ENCODE data around the gene TBRG1.
"Not testable (repeated sequence)": the region's sequence is repeated elsewhere in the genome, so short reads cannot be mapped to it uniquely, and the experiment has no call there.

TBRG1 gene, protein sequence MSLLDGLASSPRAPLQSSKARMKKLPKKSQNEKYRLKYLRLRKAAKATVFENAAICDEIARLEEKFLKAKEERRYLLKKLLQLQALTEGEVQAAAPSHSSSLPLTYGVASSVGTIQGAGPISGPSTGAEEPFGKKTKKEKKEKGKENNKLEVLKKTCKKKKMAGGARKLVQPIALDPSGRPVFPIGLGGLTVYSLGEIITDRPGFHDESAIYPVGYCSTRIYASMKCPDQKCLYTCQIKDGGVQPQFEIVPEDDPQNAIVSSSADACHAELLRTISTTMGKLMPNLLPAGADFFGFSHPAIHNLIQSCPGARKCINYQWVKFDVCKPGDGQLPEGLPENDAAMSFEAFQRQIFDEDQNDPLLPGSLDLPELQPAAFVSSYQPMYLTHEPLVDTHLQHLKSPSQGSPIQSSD

DNA sequence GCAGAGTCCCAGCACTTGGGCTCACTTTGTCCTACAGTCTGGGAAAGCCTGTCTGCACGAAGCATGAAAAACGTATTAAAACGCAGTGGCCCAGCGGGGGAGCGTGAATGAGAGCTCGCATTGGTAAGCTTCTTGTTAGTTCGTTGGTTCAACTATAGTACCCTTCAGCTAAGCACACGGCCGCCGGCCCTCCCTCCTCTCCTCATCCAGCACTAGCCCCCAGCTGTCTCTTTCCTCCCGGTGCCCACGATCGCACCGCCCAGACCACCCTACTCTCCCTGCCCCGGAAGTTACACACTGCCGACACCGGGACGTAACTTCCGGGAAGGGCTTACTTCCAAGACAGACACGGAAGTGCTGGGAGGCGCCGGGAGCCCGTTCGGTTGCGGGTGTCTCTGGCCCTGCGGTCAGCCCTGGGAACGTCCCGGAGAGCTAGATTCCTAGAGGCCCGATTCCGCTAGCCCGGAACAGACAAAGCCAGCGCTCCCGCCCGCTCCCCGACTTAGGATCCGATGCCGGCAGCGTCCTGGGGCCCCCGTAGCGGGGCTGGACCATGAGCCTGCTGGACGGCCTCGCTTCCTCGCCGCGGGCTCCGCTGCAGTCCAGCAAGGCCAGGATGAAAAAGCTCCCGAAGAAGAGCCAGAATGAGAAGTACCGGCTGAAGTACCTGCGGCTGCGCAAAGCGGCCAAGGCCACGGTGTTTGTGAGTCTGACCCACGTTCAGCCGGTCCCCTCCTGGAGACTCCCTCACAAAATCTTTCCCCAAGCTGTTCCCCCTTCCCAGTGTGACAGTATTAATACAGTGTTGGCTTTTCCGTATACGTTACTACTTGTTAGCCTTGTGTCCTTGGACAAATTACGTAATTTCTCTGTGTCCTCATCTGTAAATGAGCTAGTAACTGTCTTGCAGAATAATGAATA, at the start of gene TBRG1:
Gene TBRG1, plus strand, starts transcription at position 334 of the 921 bp plus-strand sequence. Its CDS starts 220 bp downstream, at position 554.
- DNase-seq, result peak; percentile 87 to 97 (median 94)
- intact Hi-C loops (cut with DNase I), result no loop called here

DNA sequence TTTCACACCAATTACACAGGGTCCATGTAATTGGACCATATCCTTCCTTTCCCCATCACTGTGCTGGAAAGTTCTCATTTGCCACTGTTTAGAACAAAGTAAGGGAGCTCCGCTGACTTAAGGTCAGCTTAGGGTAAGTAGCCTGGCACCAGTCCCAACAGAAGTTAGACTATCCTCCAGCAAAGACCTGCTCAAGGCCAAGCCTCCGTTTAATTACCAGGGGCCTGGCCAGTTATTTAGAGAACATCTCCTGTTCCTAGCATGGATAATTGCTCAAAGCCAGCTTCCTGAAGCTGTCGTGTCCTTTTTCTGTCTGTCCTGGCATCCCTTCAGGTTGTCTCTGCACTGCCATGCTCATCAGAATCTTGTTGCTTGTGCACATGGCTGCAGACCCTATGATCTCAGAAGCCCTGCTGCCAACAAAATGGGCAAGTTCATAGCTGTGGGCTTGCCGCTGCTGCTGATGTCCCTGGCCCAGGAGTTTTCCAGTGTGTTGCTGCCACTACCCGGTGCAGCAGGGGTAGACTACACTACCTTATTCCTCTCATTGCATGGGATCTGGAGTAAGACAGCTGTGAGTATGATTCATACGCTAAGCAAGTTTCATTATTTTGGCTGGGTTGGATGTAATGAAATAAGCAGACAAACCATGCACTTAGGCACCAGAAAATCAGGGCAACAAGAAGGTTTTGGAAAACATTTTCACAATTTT, 44.8 kb upstream of the TBRG1 start:
- intact Hi-C loops (cut with DNase I), result no loop called here
- no peak for DNase-seq

DNA sequence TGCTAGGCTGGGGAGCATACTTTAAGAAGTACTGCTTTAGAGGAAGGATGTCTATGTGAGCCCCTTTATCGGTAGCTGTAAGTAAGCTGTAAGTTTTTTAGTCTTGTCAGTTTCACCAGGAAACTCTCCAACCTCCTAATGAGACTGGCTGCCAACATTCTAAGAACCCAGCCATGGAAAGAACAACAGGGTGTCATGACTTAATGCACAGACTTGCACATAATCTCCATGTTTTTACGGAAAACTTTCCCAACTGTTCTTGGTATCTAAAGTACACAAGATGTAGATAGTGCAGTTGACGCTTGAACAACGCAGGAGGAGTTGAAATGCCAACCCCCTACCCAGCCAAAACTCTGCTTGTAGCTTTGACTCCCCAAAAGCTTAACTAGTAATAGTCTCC, 43.9 kb upstream of the TBRG1 start:
- intact Hi-C loops (cut with DNase I), result no loop called here
- no peak for DNase-seq

DNA sequence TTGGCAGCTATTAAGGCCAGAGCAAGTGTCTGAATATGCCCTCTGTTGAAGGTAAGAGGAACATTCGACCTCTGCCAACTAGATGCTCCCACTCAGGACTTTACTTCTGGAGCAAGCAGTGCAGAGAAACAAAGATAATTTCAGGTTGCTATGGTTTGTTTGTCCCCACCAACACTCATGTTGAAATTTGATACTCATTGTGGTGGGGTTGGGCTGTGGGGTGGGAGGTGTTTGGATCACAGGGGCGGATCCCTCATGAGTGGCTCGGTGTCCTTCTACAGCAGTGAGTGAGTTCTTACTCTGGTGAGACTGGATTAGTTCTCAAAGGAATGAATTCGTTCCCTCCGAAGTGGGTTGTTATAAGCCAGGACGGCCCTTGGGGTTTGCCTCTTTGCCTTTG, 40.8 kb upstream of the TBRG1 start:
- no peak for DNase-seq
- intact Hi-C loops (cut with DNase I), result no loop called here

DNA sequence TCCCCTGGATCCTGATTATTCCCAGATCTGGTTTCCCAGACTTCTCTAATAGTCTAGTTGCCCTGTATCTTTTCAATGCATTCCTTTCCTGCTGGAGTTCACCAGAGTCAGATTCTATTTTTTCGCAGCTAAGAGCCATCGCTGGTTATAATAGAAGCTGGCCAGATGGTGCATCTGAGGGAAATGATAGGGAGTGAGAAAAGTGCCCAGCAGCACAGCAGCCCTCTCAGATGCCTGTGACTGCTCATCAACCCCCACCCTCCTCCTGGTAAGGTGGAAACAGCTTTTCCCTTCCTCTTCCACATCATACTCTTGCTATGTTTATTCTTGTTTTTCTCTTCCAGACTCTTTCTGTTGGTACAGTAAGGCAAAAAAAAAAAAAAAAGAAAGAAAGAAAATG, 40.1 kb upstream of the TBRG1 start:
- intact Hi-C loops (cut with DNase I), result no loop called here
- no peak for DNase-seq

DNA sequence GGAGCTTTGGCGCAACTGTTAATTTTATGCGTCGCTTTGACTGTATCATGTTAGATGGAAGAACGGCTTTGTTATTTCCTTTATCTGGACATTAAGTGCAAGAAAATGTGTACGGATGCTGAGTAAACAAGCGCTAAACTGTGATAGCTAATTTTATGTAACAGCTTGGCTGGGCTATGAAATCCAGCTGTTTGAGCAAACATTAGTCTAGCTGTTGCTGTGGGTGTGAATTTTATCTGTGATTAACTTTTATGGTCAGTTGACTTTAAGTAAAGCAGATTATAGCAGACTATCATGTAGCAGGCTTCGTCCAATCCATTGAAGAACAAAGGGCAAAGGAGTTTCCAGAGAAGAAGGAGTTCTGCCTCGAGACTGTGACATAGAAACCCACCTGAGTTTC, 38.9 kb upstream of the TBRG1 start:
- intact Hi-C loops (cut with DNase I), result no loop called here
- no peak for DNase-seq

DNA sequence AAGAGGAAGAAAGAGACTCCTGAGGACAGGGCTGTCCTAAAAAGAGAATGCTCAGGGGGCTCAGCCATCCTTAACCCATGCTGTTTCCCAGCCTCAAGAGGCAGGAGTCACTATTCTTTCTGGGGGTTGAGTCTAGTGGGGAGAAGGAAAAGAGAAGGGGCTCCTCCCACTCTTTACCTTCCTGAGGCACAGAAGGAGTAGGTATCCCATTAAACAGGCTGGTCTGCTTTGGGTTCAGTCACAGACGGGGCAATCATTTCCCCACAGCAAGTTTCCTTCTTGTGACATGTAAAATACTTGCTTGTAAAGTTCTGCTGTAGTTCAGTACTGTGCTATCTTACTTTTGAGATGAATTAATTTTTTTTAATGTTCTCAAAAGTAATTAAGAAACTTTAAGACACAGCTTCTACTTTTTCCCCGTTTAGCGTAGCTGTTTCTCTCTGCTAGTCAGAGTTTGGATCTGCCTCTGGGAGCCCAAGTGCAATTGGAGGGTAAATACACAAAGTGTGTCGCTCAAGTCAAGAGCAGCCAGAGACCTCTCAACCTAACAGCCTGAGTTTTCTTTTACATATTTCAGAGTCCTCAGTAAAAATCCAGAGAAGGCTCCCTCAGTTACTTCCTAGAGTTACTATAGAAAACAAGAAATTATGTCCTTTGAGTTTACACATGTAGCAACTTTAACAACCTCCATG, 37.8 kb upstream of the TBRG1 start:
- DNase-seq, result no peak
- intact Hi-C loops (cut with DNase I), result loop anchor here (5.0 kb wide), 1 partner anchor 168 kb away; no protein-coding TSS in a partner anchor

DNA sequence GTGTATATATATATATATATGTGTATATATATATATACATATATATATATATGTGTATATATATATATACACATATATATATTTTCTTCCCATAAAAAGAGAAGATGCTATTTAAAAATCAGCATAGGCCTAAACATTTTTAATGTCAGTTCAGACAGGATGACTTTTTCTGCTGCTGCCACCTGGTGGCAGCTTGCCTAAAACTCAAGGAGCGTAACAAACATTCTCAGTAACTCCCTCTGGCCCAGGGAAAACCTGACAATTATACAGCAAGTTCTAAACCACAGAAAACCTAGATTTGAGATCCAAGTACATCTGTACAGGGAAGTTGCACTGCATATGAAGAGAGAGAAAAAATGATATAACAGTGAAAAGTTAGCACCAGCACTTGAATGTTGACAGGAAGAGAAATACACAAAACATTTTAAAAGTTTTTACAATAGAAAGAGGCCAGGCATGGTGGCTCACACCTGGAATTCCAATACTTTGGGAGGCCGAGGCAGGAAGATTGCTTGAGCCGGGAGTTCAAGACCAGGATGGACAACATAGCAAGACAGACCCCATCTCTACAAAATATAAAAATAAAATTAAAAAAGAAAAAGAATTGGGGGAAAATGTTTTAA, 36.3 kb upstream of the TBRG1 start:
- DNase-seq, result peak; percentile 18 to 83 (median 65)
- intact Hi-C loops (cut with DNase I), result loop anchor here (5.0 kb wide), 1 partner anchor 169 kb away; no protein-coding TSS in a partner anchor

DNA sequence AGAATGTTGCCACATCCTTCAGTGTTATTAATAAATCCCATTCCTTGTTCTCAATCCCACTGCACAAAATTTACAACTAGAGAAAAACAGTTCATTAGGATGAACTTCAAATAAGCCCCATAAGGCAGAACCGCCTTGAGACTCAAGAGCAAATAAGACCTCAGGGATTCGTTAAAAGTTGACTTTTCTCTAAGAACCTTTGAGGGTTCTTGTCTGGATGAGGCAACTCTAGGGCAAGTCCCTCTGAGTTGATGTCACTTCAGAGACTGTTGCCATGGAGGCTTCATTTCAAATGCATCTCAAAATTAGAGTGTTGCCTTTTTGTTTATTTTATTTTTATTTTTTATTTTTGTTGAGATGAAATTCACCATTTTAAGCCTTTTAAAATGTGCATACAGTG, 31.2 kb upstream of the TBRG1 start:
- no peak for DNase-seq

DNA sequence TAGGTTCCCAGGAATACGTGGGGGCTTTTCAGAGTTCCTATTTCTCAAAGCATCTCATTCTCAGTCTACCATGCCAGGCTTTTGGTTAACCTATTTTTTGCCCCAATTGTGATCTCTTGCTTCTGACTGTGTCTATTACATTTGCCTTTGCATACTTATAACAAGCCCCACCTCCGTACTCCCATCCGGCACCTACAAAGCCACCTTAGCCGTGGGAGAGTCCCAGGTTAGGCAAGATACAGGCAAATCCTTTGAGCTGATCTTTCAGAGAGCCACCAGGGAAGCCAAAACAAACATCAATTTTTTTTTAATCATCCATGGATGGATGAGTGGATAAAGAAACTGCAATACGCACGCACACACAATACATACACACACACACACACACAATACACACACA, 30.0 kb upstream of the TBRG1 start:
- peak in 23 of 42 donors; percentile 25 to 80 (median 47) for DNase-seq
- intact Hi-C loops (cut with DNase I), result no loop called here

More for the DNA sequence above, 31.2 kb upstream of the TBRG1 start:
- intact Hi-C loops (cut with DNase I), result no loop called here

DNA sequence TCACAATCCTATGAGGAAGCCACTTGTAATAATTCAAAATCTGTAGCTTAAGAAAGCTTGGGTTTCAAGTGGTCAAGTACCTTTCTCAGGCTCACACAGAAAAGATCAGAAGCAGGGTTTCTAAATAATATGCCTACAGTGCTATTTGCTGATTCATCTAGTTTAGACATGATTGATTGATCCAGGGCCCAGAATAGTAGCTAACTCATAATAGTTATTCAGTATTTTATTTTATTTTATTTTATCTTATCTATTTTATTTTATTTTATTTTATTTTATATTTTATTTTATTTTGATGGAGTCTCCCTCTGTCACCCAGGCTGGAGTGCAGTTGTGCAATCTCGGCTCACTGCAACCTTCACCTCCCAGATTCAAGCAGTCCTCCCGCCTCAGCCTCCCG, 27.4 kb upstream of the TBRG1 start:
- DNase-seq, result no peak
- intact Hi-C loops (cut with DNase I), result no loop called here

DNA sequence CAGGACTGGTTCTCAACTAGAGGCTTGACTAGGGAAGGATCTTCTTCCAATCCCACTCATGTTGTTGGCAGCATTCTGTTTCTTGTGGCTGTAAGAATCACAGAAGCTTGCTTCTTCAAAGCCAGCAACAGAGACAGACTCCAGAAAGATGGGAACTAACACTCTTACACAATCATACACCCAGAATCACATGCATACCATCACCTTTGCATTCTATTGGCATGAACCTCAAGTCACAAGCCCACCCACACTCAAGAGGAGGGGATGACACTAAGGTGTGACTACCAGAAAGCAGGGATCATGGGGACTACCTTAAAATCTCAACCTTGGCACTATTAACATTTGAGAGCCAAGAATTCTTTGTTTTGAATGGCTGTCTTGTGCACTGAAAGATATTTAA, 25.0 kb upstream of the TBRG1 start:
- peak in 12 of 42 donors; percentile 9 to 53 (median 26) for DNase-seq
- intact Hi-C loops (cut with DNase I), result no loop called here

DNA sequence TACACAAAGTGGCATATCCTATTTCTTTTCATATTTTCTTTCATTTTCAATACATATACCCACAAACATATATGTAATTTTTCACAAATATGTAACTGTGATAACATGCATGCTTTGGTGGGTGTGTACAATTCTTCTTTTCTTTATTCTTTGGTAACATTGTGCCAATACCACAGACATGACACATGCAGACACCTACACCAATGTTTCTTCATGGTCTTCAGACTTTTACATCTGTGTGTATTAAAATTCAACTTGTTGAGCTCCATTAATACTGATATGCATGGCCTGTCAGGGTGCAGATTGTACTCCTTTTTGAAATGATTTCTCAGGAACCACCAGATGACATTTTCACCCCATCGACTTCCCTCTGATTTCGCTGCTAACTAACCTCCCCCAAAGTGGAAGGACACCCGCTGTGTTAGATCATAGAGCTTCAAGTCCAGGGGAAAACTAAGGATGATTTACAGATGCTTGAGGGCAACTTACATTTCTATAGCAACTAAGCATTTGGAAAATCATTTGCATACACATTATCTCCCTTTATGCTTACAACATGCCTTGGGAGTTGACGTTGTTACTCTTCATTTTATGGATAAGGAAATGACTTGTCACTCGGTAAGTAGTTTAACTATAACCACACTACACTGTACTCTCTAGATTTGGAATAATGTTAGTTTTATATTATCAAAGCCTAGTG, 21.9 kb upstream of the TBRG1 start:
- intact Hi-C loops (cut with DNase I), result no loop called here
- DNase-seq, result no peak

DNA sequence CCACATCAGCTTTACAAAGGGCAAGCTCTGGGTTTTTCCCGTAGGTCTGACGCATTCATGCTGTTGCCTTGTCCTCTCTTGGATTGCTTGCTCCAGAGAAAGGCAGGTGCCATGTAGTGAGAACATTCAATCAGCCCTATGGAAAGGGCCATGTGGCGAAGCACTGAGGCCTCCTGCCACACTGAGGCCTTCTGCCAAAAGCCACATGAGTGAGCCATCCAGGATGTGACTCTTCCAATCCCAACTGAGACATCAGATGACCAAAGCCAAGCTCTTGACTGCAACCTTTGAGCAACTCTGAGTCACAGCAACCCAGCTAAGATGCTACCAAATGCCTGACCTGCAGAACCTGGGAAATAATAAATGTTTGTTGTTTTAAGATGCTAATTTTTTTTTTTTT, 20.5 kb upstream of the TBRG1 start:
- no peak for DNase-seq
- intact Hi-C loops (cut with DNase I), result no loop called here

DNA sequence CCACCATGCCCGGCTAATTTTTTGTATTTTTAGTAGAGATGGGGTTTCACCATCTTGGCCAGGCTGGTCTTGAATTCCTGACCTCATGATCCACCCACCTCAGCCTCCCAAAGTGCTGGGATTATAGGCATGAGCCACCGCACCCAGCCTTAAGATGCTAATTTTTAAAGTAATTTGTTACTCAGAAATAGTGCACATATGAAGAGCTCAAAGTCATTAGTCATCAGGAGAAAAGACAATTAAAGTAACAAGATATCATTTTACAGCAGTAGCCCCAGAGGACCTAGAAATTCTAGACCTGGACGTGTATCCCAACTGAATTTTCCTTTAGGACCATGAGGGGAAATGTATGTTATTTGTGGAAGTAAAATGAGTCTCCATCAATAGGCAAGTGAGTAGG, 19.9 kb upstream of the TBRG1 start:
- DNase-seq; intact Hi-C loops (cut with DNase I): not testable (repeated sequence)

DNA sequence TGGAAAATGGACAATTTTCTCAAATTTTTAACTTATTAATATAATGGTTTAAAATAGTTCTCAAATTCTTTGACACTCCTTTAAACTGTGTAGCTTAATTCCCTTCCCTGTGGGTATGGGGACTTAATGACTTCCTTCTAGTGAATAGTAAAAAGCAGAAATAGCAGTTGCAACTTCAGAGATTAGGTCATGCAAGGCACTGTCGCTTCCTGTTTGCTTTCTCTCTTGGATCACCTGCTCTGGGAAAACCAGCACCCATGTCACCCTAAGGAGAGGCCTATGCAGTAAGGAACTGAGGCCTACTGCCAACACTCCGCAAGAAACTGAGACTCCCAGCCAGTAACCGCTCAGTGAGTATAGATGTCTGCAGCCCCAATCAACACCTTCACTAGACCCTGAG, 16.9 kb upstream of the TBRG1 start:
- intact Hi-C loops (cut with DNase I), result no loop called here
- peak in 4 of 42 donors; percentile 12 to 26 (median 16) for DNase-seq

DNA sequence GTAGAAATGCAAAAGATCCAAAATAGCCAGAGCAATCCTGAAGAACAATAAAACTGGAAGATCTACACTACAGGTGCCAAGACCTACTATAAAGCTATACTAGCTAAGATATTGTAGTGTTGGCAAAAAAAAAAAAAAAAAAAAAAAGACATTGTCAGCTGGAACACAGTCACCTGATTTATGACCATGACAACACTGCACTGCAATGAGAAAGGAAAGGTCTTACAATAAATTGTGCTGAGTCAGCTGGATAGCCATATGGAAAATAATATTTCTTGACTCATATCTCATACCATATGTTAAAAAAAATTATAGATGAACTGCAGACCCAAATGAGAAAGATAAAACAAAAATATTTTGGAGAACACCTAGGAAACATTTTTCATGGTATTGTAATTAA, 14.5 kb upstream of the TBRG1 start:
- intact Hi-C loops (cut with DNase I), result no loop called here
- no peak for DNase-seq

DNA sequence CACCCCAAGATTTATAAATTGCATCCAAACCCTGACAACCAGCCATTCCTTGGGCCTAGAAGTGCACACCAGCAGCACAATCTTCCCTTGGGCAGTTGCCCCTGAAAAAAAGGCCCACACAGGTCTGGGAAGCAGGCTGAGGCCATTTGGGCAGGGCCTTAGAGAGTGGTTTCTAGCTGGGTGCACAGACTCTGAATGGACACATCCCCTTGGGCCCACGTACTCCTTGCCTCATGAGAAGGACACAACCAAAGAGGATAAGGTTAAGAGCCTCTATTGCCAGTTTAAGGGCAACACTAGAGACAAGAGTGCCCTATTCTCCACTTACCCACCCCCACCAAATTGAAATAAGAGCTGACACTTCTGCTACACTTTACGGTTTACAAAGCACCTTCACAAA, 12.4 kb upstream of the TBRG1 start:
- intact Hi-C loops (cut with DNase I), result no loop called here
- no peak for DNase-seq
